COLO668 (cell line): ENCODE measurements around the gene TLE4.
"Not testable (repeated sequence)": the region's sequence is repeated elsewhere in the genome, so short reads cannot be mapped to it uniquely, and the experiment has no call there.

Experiments
- DNase-seq: peaks from one replicate; lab custom pipeline; 2025; ENCODE audit not compliant: unreplicated experiment; lab: John Stamatoyannopoulos, UW

The TLE4 gene

DNA sequence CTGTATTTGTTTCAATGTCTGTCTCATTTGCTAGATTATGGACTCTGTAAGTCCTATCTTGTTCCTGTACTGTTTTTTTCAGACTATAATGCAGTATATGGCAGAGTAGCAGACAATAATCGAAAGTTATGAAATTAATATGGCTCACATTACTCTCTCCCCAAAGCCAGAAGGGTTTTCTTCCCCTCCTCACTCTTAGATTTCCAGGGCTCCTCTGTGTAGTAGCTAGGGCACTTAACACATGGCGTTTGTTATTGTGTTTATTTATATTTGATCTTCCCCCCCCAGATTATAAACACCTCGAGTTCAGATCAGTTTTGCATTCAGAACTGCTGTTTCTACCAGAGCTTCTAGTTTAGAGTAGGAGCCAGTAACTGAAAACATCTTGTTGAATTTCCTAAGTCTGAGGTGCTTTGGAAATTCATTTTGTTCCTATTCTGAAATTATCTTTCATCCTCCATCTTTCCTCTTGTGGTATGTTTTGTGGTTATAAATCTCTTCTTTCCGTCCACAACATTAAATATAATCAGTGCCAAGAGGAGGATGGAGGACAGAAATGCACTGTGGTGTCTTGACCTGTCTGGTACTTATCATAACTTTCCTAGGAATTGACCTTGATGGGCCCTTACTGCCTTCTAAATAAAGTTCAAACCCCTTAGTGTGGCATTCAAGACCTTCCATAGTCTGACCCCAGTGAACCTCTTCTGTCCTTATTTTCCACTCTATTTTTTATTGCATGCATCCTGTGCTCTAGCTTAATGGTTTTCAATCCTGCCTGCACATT is 27.0 kb downstream of the TLE4 start:
- DNase-seq, result no peak

DNA sequence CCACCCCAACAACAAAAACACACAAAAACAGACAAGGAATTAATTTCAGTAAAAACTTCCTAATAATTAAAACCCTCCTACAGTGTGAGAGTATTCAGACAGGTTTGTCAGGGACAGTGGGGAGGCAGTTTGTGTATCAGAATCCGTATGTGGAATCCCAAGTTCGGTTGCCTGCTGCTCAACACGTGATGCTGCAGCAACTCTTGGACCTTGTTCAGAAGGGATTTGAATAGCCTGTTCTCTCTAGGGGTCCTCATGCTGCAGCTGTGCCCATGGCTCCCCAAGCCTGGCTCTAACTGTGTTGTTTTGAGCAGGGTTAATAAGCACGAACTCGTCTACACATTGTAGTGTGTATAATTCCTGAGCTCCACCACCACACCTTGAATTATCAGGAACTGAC is 28.7 kb downstream of the TLE4 start:
- no peak for DNase-seq

DNA sequence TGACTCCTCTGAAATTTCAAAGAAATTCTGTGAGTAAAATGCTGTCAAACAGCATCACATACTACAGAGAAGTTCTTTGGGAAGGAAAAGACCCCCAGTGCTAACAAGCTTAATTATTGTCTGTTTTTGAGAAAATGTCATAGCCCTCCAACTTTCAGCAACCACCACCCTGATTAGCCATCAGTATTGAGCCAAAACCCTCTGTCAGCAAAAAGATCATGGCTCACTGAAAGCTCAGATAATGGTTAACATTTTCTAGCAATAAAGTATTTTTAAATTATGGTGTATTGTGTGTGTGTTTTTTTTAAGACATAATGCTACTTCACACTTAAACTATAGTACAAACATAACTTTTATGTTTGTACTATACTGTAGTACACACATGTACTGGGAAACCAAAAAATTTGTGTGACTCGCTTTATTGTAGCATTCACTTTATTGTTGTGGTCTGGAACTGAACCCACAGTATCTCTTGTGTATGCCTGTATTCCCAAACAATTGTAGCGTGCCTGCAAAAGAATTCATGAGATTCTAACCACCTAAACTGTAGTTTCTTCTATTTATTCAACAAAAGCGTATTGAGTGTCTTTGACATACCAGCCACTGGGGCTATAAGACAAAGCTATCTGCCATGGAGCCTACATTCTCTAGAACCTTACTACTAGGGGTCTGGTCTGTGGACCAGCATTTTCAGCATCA is 31.6 kb downstream of the TLE4 start:
- DNase-seq, result no peak

DNA sequence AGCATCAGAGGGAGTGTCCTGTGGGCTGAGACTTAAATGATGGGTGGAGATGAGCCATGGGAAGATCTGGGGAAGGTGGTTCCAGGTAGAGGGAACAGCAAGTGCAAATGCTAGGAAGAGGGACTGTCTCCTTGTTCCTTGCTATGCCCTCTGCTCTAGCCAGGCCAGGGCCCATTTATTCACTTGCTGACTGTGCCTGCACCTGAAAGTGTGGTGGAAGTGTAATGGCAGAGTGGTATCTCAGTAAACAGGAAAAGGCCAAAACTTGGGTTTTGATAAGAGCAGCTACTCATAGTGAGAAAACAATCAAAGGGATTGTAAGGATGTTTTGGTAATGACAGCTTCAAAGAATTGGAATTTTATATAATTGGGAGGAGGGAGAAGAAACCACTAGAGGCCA is 32.4 kb downstream of the TLE4 start:
- DNase-seq, result no peak

DNA sequence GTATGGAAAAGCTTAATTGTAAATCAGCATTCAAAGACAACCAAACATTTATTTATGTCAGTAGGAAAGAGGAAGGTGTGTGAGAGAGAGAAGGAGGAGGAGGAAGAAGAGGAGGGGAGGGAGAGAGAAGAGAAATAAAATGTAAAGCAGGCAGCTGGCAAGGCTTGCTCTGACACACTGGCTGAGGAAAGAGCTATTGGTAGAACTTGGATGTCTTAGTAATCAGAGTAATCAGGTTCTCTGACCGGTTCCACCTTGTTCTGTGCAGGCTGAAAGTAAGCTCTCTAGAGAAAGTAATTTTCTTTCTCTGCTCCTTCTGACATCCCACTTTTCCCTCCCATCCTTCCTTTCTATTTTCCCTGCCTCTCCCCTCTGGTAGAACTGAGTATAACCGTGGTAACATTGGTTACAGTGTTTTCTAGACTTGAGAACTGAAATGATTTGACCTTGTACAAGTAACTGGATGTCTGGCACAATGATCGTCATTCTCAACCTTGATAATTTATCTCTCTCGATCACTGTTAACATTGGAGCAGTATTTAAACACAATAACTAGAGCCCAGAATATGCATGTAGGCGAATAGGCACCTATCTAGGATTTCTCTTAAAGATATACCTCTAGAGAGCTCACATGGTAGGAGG is 33.3 kb downstream of the TLE4 start:
- DNase-seq, result no peak

DNA sequence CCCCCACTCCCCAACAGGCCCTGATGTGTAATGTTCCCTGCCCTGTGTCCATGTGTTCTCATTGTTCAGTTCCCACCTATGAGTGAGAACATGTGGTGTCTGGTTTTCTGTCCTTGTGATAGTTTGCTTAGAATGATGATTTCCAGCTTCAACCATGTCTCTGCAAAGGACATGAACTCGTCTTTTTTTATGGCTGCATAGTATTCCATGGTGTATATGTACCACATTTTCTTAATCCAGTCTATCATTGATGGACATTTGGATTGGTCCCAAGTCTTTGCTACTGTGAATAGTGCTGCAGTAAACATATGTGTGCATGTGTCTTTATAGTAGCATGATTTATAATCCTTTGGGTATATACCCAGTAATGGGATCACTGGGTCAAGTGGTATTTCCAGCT is 34.8 kb downstream of the TLE4 start:
- DNase-seq, result not testable (repeated sequence)

DNA sequence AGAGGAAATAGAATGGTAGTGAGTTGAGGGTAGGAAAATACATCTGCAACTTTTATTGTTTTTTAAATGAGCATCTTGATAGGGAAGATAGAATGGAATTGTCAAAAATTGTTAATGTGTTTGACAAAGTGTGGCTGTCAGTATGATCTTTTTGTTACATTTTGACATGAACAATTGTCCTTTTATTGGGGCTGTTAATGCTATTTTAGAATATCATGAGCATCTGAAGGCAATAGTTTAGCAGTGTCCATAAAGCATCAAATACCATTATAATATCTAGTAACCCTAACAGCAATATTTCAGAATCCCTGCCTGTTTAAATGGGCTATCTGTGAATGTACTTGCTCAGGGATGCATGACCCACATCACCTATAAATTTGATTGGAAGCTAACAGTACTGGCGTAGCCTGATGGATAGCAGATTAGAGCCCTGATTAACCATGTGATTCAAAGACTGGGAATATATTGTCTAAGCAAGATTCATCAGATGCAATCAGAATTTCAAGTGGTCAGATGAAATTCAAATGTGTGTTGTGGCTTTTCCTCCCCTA is 37.8 kb downstream of the TLE4 start:
- DNase-seq, result no peak

DNA sequence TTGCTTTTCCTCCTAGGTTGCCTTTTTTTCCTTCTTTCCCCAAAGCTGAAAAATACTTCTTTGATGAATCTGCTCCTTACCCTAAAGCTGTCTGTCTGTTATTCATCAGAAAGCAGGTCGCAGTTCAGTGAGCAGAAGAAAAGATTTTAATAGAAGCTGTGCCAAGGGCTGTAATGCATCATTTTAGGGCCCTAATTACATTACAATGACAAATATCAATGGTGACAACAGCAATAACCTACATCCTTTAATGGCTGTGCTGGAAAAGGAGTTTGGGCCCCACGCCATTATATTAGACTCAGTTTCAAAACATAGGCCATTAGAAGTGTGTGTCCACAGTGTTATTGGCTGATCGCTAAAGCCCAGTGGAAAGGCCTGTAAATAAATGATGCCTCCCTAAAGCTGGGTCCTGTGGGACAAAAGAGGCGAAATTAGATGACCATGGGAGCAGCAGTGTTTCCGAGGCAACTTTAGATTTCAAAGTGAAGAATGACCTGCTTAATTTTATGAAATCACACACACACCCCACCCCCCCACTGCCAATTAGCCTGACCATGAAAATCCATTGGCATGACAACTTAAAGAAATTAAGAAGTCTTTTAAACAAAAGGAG is 38.4 kb downstream of the TLE4 start:
- DNase-seq, result no peak

DNA sequence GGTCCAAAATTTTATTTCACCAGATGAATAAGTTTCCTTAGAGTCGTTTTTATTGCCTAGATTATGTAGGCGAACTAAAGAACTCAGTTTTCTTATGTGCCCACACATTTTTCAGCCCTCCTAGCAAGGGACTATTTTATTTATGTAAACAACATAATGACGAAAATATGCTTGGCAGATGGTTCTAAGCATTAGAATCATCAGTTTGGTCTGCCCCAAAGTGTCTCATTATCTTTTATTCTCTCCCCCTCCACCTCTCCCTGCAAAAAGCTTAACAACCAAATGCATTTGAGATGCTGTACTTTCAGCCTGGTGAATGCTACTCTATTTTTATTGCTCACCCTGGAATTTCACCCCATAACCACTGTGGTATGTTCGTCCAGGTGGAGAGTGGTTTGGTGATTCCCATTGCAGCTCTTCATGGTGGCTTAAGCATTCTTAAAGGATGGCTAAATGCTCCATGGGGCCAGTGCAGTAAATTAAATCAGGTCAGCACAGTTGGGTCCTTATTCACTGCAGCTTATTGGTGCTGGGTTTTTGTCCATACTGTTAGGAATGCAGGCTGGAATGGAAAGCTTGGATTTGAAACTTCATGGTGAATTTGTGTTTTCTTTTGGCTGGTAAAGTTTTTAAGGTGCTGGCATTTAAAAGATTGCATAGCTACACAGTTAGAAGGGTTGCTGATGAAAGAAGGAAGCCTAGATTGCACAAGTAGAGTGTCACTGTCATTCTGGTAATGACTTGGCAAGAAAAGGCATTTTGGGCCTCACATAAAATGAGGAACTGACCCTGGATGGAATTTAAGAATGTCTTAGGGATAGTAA is 39.2 kb downstream of the TLE4 start:
- DNase-seq, result no peak

DNA sequence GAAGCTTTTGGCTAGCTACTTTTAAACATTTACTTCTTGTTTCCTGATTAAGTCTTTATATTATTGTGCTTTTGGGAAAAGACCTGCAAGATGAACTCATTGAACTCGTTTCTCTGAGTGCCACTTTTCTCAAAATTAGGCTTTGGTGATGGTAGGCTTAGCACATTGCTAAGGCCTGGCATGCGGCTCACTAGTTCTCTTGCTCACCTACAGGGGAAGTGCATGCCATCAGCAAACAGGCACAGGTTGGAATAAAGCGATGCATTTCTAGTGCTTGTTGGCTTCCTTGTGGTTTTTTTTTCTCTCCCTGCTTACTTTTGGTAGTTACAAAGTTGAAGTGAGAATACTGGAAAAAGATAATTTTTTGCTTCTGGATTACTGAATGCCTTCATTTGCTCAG is 41.4 kb downstream of the TLE4 start:
- DNase-seq, result no peak

DNA sequence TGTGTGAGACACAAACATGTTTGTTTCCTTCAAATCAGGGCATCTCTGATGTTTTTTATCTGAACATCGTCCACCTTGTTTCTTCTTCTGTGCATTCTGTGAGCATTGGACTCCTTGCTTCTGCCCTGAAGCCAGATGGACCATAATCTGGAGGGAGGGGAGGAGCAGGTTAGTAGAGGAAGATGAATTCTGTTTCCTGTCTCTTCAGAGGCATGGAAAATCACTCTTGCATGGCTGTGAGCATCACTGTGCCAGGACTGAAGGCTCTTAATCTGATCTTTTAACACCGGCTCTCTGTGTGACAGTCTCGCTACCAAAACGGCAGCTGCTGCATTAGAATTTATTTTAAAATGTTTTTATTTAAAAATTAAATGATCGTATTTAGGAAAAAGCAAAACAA is 43.3 kb downstream of the TLE4 start:
- DNase-seq, result no peak

DNA sequence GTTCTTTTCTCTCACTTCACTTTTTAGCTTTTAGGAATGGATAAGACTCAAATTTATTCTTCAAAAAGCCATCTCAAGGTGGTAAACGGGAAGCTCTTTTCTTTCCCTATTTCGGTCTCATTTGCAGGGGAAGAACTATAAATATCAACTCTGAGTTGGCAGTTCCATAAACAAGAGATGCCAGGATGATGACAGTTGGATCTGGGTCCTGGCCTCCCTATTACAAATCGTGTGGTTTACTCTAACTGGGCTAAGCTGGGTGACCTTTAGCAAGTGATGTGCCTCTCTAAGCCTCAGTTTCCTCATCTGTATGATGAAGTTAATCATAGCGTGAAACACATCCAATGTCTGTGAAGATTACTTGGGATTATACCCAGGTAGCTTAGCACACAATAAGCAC is 44.2 kb downstream of the TLE4 start:
- no peak for DNase-seq

DNA sequence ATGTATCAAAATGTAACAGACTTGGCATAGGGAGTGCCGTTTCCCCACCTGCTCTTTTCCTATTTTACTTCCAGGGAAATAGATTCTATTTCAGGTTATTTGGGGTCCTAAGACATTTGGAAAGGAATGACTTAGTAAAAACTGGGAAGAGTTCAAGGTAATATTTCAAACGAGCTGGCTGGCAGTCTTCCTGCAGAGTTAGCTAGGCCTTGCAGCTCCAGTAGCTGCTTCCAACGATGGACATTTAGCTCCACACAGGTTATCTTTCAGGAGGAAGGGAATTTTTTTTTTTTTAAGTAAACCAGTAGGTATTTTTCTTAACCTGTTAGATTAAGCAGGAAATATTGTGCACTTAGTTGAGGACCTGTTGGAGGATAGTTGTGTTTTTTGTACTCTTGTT is 45.2 kb downstream of the TLE4 start:
- DNase-seq, result no peak

DNA sequence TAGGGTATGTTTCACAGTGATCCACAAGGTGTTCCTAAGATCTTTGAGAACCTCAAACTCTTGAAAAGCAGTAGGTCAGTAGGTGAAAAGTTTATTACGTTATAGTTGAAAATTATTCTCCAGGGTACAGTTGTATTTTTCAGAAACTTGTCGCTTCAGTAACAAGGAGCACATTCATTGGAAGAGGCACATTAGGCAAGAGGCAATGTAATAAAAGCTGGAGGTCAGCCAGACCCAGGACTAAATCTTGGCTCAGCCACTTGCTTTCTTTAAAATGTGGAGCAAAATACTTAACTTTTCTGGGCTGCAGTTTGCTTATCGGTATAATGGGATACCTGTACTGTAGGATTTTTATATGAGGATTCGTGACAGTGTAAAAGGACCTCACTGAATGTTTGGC is 45.6 kb downstream of the TLE4 start:
- DNase-seq, result no peak

DNA sequence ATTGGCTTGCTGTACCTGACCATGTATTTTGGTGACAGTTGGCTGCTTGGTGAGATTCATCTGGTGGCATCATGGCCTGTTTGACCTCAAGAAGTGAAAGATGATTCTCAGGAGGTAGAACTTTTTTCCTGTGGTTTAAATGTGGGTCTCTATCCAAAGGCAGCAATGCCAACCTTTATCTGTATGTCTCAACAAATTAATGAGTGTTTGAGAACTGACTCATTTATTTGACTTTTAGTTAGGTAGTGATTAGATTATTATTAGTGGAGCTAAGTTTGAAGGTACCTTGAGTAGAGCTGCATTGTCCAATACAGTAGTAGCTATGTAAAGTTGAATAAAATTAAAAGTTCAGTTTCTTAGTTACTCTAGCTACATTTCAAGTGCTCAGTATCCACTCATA is 48.2 kb downstream of the TLE4 start:
- no peak for DNase-seq

DNA sequence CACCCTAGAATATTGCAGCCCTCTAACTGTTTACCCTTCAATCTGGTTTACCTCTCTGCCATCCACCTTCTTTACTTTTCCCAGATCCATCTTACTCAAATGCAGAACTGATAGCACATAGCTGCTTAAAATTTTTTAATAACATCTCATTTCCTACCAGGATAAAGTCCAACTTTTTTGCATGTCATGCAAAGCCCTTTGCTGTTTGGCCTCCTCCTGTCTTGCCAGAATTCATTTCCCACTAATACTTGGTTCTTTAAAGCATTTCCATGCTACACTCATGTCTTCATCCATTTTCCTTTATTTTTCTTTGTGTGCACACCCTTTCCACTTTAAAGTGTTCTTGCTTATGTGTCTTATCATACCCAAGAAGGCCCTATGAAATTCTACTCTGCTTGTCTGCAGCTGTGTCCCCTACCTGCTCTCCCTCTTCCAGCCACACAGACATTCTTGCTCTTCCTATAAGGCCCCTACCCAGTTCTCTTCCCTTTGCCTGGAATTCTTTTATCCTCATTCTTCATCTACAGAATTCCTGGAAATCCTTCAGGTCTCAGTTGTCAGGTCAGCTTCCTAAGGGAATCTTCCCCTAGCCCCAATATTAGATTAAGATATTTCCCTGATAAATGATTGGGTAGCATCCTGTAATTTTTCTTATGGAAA is 50.3 kb downstream of the TLE4 start:
- no peak for DNase-seq

DNA sequence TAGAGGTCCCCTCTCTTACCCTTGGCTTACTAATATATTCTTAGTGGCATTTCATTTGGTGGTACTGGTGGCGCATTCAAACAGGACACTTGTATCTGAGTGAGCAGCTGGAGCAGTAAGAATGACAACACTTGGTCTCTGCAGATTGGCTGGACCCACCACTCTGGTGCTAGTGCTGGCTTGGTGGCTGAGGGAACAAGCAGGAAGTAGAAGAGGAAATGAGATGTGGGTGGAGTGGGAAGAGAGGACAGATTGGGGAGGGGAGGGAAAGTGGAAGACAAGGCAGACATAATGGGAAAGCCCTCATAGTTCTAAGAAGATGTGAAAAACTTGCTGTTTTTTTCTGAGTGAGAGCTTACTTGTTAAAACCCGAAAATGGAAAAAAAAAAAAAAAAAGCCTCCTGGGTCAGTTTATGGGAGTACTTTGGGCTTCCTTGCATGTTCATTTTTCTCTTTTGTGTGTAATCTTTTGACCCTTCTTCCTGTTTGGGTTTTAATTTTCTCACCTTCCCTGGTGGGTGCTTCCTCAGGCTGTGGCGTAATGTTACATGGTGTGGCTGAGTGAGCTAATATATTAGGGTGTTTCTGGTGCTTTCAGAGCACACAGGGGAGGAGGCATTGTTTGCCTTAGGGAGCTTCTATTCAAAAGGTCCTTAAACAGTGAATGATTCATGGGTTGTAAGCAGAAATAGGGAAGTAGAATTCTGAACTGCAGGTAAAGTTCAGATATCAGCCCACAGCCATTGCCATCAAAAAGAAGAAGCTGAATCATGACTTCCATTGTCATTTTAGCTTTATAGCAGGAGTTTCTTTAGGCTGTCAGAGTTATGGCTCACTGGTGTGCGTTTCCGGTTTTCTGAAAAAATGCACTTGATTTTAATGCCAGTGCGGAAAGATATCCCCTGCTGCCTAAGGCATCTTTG is 52.3 kb downstream of the TLE4 start:
- peak; percentile 42 for DNase-seq

DNA sequence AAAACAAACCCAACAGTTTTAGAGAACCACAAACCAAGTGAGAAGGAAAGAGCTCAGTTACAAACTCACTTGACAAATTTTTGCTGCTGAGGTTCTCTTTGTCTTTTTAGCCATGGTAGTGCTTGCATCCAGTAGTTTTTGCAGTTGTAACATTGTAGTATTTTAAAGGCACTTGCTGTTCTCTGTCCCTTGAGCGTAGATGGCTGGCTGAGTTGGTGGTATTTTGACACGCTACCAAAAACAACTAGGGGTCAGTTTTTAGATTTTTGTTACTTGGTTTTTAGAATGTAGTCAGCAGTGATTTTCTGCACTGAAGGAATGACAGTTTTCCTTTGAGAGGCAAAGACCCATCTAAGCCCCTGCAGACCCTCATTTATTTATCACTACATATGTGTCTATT is 58.0 kb downstream of the TLE4 start:
- no peak for DNase-seq
